A549 (cell line): ENCODE measurements around the gene SUSD3. TPM values are rescaled to one million over a fixed set of nuclear protein-coding genes. Genes with fewer than 3 reads are reported as not detected.

Source experiments
- ATAC-seq, 2 experiments: fragments of 200-7000 bp in 1 of 2; fragments of >200 bp in 1 of 2; cut with Nextera tagmentation in 1 of 2; cut with Tn5 transposase in 1 of 2; 3 replicates each; pipeline versions ENCODE4 v1.8.0 to v1.9.1; 2018 to 2020; ENCODE audit warnings: mild to moderate bottlenecking in 1 of 2, moderate library complexity in 1 of 2
- CTCF ChIA-PET: fragments of 300-600 bp; sonication (Branson Sonifier 250); formaldehyde crosslinking; extraction: SDS; loops from one replicate; lab custom pipeline; 2021; ENCODE audit warnings: antibody characterized with exemption, inconsistent platforms; lab: Yijun Ruan, JAX
- POLR2A ChIA-PET: fragments of 350-600 bp; formaldehyde crosslinking; extraction: SDS; loops from one replicate; lab custom pipeline; 2021; ENCODE audit warnings: antibody characterized with exemption, inconsistent platforms; lab: Yijun Ruan, JAX
- DNase-seq, 2 experiments: peaks; one replicate each; pipeline versions ENCODE4 v3.0.0 to v3.0.0-alpha.2; 2011 to 2016; ENCODE audit warnings: low read depth in 1 of 2, low spot score in 1 of 2
- FAIRE-seq: peaks from 2 replicates; lab custom pipeline; 2011; peaks lifted over from hg19 to GRCh38; lab: Jason Lieb, UNC
- H3K27ac ChIP-seq, 2 experiments: fragments of >200 bp; sonication (Bioruptor Twin); formaldehyde crosslinking; 3 replicates each; pipeline ENCODE4 v1.5.1; 2016 to 2017
- H3K4me1 ChIP-seq: fragments of >200 bp; sonication (Bioruptor Twin); formaldehyde crosslinking; 3 replicates; pipeline ENCODE4 v1.6.1; 2016
- H3K4me2 ChIP-seq: fragments of >200 bp; sonication (Bioruptor Twin); formaldehyde crosslinking; 3 replicates; pipeline ENCODE4 v1.6.1; 2016
- H3K4me3 ChIP-seq: fragments of >200 bp; sonication (Bioruptor Twin); formaldehyde crosslinking; 3 replicates; pipeline ENCODE4 v1.5.1; 2016
- H3K9me3 ChIP-seq: fragments of >200 bp; sonication (Bioruptor Twin); formaldehyde crosslinking; 3 replicates; pipeline ENCODE4 v1.6.1; 2016
- BCL3 ChIP-seq: fragments of >200 bp; sonication (Bioruptor Twin); formaldehyde crosslinking; IDR thresholded peaks from 3 replicates; pipeline ENCODE4 v1.6.1; 2016
- CHD2 ChIP-seq: fragments of 150-350 bp; IDR thresholded peaks from 2 replicates; pipeline ENCODE4 v1.6.1; 2014; ENCODE audit warnings: low read length; ENCODE audit not compliant: partially characterized antibody
- EHF ChIP-seq: fragments of 250-450 bp; sonication (Bioruptor Pico); IDR thresholded peaks from 2 replicates; pipeline ENCODE4 v1.5.0; 2020; ENCODE audit warnings: mild to moderate bottlenecking
- EHMT2 ChIP-seq: fragments of 200-600 bp; sonication (generic); IDR thresholded peaks from 2 replicates; pipeline ENCODE4 v1.6.1; 2016; ENCODE audit warnings: antibody characterized with exemption, low read depth, mild to moderate bottlenecking, moderate library complexity
- EP300 ChIP-seq, 2 experiments: fragments of >200 bp; sonication (Bioruptor Twin); formaldehyde crosslinking; IDR thresholded peaks; 2 replicates in 1 of 2; 3 replicates in 1 of 2; pipeline ENCODE4 v1.6.1; 2016 to 2017
- ESRRA ChIP-seq: fragments of 150-350 bp; IDR thresholded peaks from 2 replicates; pipeline ENCODE4 v1.6.1; 2014; ENCODE audit warnings: mild to moderate bottlenecking, low read length, borderline replicate concordance
- FOSB ChIP-seq: fragments of 250-450 bp; sonication (Bioruptor Pico); IDR thresholded peaks from 2 replicates; pipeline ENCODE4 v1.5.0; 2020; ENCODE audit warnings: mild to moderate bottlenecking, moderate library complexity
- FOSL2 ChIP-seq, 2 experiments: fragments of 450-650 bp in 1 of 2; fragments of >200 bp in 1 of 2; sonication (Bioruptor Twin) in 1 of 2; formaldehyde crosslinking; IDR thresholded peaks; 2 replicates each; pipeline versions ENCODE4 v1.5.0 to v1.6.1; 2016 to 2020; ENCODE audit warnings: mild to moderate bottlenecking in 1 of 2, moderate library complexity in 1 of 2
- HDAC2 ChIP-seq: fragments of 200-600 bp; sonication (generic); IDR thresholded peaks from 2 replicates; pipeline ENCODE4 v1.6.1; 2016
- HEYL ChIP-seq: fragments of 250-450 bp; sonication (Bioruptor Pico); IDR thresholded peaks from 2 replicates; pipeline ENCODE4 v1.8.0; 2021; ENCODE audit warnings: mild to moderate bottlenecking, moderate library complexity
- HOXA7 ChIP-seq: fragments of 250-450 bp; sonication (Bioruptor Pico); IDR thresholded peaks from 2 replicates; pipeline ENCODE4 v1.5.0; 2020; ENCODE audit warnings: mild to moderate bottlenecking, moderate library complexity
- HOXB5 ChIP-seq: fragments of 250-450 bp; sonication (Bioruptor Pico); IDR thresholded peaks from 2 replicates; pipeline ENCODE4 v1.5.0; 2020; ENCODE audit warnings: mild to moderate bottlenecking, moderate library complexity
- JUN ChIP-seq, 2 experiments: fragments of >200 bp; sonication (Bioruptor Twin); formaldehyde crosslinking; IDR thresholded peaks; 2 replicates in 1 of 2; 3 replicates in 1 of 2; pipeline ENCODE4 v1.6.1; 2016 to 2017
- NPAS2 ChIP-seq: fragments of 250-450 bp; sonication (Bioruptor Pico); IDR thresholded peaks from 2 replicates; pipeline ENCODE4 v1.8.0; 2022; ENCODE audit warnings: mild to moderate bottlenecking, moderate library complexity, borderline replicate concordance
- PBX3 ChIP-seq: IDR thresholded peaks from 2 replicates; pipeline ENCODE4 v1.6.1; 2012
- POLR2AphosphoS2 ChIP-seq: conservative IDR thresholded peaks from 2 replicates; pipeline ENCODE4 v1.6.1; 2012; ENCODE audit warnings: low read length, improper control_type of control experiment, inconsistent platforms
- RAD21 ChIP-seq, 2 experiments: fragments of >200 bp in 1 of 2; sonication (Bioruptor Twin) in 1 of 2; formaldehyde crosslinking in 1 of 2; IDR thresholded peaks in 1 of 2; conservative IDR thresholded peaks in 1 of 2; 2 replicates in 1 of 2; 3 replicates in 1 of 2; pipeline ENCODE4 v1.6.1; 2012 to 2018; ENCODE audit warnings: inconsistent platforms in 1 of 2
- SMC3 ChIP-seq: fragments of >200 bp; sonication (Bioruptor Twin); formaldehyde crosslinking; IDR thresholded peaks from 3 replicates; pipeline ENCODE4 v1.6.1; 2018; ENCODE audit warnings: inconsistent platforms
- SREBF2 ChIP-seq: fragments of 450-650 bp; IDR thresholded peaks from 2 replicates; pipeline ENCODE4 v1.6.1; 2014; ENCODE audit warnings: mild to moderate bottlenecking, moderate library complexity
- WGBS: methylation state at CpG from one replicate; pipeline ENCODE4 v1.1.6; 2017; ENCODE audit errors: missing lambda C conversion rate; 5-methylcytosine and 5-hydroxymethylcytosine counted together
- polyA plus RNA-seq, 4 experiments: library from polyadenylated mRNA; depleted of rRNA in 3 of 4; stranded (reverse); fragments of >200 nt; fragmentation: RNase III in 1 of 4; extraction: RNeasy Plus Mini Kit Qiagen cat#74134 plus additional on column Dnase treatment in 1 of 4; gene quantifications; 2 replicates in 3 of 4; 3 replicates in 1 of 4; pipeline ENCODE4 v1.2.3, GENCODE V29; 2011 to 2017
- TF ChIP-seq, protein P1 (sequence below): fragments of >200 bp; sonication (Bioruptor Twin); formaldehyde crosslinking; IDR thresholded peaks from 2 replicates; pipeline ENCODE4 v1.6.1; 2016
- TF ChIP-seq, protein P2 (sequence below): fragments of 250-450 bp; sonication (Bioruptor Pico); IDR thresholded peaks from 2 replicates; pipeline ENCODE4 v1.5.0; 2020; ENCODE audit warnings: low read depth, mild to moderate bottlenecking, moderate library complexity
- TF ChIP-seq, protein P3 (sequence below): fragments of 450-650 bp; IDR thresholded peaks from 2 replicates; pipeline ENCODE4 v1.6.1; 2014; ENCODE audit warnings: antibody characterized with exemption
- TF ChIP-seq, protein P4 (sequence below): fragments of 150-350 bp; IDR thresholded peaks from 2 replicates; pipeline ENCODE4 v1.6.1; 2014; ENCODE audit warnings: low read depth, mild to moderate bottlenecking, low read length
- TF ChIP-seq, protein P5 (sequence below): fragments of >200 bp; sonication (Bioruptor Twin); formaldehyde crosslinking; IDR thresholded peaks from 3 replicates; pipeline ENCODE4 v1.5.1; 2016

The SUSD3 gene
- polyA plus RNA-seq, 2 of the 4 experiments (the other 2 are of a cell fraction): 0.27 to 0.34 TPM

- ChIA-PET CTCF (interaction anchor here (1.4 to 1.6 kb wide), 2 partner anchors 34 to 72 kb away, joined by 4 to 7 read pairs; no protein-coding TSS in a partner anchor), POLR2A (no interaction called here)
- DNase-seq (no peak), FAIRE-seq (no peak), ATAC-seq (no peak)
- no peak for TF ChIP-seq HOXB5 (CRISPR knock-in tag)
- TF ChIP-seq EP300 (IDR thresholded peaks at IDR 0.05): no peak
- TF ChIP-seq POLR2AphosphoS2: no peak
- TF ChIP-seq, protein P1, sequence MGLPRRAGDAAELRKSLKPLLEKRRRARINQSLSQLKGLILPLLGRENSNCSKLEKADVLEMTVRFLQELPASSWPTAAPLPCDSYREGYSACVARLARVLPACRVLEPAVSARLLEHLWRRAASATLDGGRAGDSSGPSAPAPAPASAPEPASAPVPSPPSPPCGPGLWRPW: no peak
- no peak for TF ChIP-seq FOSB (CRISPR knock-in tag)
- no peak for TF ChIP-seq HOXA7 (CRISPR knock-in tag)
- no peak for TF ChIP-seq BCL3
- TF ChIP-seq JUN (IDR thresholded peaks at IDR 0.05): no peak
- no peak for TF ChIP-seq EHF (CRISPR knock-in tag)
- TF ChIP-seq CHD2: no peak
- TF ChIP-seq, protein P2, sequence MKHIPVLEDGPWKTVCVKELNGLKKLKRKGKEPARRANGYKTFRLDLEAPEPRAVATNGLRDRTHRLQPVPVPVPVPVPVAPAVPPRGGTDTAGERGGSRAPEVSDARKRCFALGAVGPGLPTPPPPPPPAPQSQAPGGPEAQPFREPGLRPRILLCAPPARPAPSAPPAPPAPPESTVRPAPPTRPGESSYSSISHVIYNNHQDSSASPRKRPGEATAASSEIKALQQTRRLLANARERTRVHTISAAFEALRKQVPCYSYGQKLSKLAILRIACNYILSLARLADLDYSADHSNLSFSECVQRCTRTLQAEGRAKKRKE: no peak
- TF ChIP-seq, protein P3, sequence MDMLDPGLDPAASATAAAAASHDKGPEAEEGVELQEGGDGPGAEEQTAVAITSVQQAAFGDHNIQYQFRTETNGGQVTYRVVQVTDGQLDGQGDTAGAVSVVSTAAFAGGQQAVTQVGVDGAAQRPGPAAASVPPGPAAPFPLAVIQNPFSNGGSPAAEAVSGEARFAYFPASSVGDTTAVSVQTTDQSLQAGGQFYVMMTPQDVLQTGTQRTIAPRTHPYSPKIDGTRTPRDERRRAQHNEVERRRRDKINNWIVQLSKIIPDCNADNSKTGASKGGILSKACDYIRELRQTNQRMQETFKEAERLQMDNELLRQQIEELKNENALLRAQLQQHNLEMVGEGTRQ: no peak
- no peak for TF ChIP-seq PBX3
- TF ChIP-seq, protein P4, sequence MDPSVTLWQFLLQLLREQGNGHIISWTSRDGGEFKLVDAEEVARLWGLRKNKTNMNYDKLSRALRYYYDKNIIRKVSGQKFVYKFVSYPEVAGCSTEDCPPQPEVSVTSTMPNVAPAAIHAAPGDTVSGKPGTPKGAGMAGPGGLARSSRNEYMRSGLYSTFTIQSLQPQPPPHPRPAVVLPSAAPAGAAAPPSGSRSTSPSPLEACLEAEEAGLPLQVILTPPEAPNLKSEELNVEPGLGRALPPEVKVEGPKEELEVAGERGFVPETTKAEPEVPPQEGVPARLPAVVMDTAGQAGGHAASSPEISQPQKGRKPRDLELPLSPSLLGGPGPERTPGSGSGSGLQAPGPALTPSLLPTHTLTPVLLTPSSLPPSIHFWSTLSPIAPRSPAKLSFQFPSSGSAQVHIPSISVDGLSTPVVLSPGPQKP: no peak
- no peak for TF ChIP-seq HEYL (CRISPR knock-in tag)
- no peak for TF ChIP-seq FOSL2 (IDR thresholded peaks at IDR 0.05)
- no peak for TF ChIP-seq FOSL2 (CRISPR knock-in tag; IDR thresholded peaks at IDR 0.05)
- TF ChIP-seq RAD21 (conservative IDR thresholded peaks at IDR 0.05 in 1 of 2, IDR thresholded peaks at IDR 0.05 in 1 of 2): no peak
- H3K9me3 ChIP-seq: no peaks in the 10 kb centered on the region
- 89% methylated on average over 12 of the region's 12 CpGs for WGBS
- H3K27ac ChIP-seq: no peak overlapping the region
- H3K4me1 ChIP-seq: 0 out of 3 replicates have a peak, but pooled peaks cover 12% of the 10 kb centered on the region
- H3K4me3 ChIP-seq: no peak overlapping the region
- H3K4me2 ChIP-seq: no peak overlapping the region
Measured at GRCh38 chr9:93076101-93076791, 17.7 kb downstream of the SUSD3 start.

GRCh38 chr9:93076792-93077128 is 18.3 kb downstream of the SUSD3 start:
- no peak for TF ChIP-seq SMC3
- TF ChIP-seq, protein P5, sequence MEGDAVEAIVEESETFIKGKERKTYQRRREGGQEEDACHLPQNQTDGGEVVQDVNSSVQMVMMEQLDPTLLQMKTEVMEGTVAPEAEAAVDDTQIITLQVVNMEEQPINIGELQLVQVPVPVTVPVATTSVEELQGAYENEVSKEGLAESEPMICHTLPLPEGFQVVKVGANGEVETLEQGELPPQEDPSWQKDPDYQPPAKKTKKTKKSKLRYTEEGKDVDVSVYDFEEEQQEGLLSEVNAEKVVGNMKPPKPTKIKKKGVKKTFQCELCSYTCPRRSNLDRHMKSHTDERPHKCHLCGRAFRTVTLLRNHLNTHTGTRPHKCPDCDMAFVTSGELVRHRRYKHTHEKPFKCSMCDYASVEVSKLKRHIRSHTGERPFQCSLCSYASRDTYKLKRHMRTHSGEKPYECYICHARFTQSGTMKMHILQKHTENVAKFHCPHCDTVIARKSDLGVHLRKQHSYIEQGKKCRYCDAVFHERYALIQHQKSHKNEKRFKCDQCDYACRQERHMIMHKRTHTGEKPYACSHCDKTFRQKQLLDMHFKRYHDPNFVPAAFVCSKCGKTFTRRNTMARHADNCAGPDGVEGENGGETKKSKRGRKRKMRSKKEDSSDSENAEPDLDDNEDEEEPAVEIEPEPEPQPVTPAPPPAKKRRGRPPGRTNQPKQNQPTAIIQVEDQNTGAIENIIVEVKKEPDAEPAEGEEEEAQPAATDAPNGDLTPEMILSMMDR: no peak
- no peak for TF ChIP-seq EP300 (IDR thresholded peaks at IDR 0.05)
- TF ChIP-seq FOSB (CRISPR knock-in tag): no peak
- TF ChIP-seq SREBF2: no peak
- TF ChIP-seq EHMT2: no peak
- TF ChIP-seq JUN (IDR thresholded peaks at IDR 0.05): no peak
- TF ChIP-seq HDAC2: no peak
- no peak for TF ChIP-seq NPAS2 (CRISPR knock-in tag)
- TF ChIP-seq ESRRA: no peak
- POLR2A ChIA-PET: no interaction called here
- DNase-seq (no peak), FAIRE-seq (no peak), ATAC-seq (no peak)
- Histone ChIP-seq H3K4me2 (no peak overlapping the region), H3K9me3 (no peaks in the 10 kb centered on the region), H3K27ac (no peak overlapping the region), H3K4me3 (no peak overlapping the region), H3K4me1 (0 out of 3 replicates have a peak, but pooled peaks cover 11% of the 10 kb centered on the region)
- CTCF ChIA-PET: interaction anchor here (1.4 kb wide), 1 partner anchor 73 kb away, joined by 7 read pairs; no protein-coding TSS in a partner anchor
- WGBS: 85% methylated on average over 2 of the region's 2 CpGs
